ENCODE data around the gene TFDP1.

The TFDP1 gene

GRCh38 chr13:113651511-113652403 lies 67.2 kb downstream of the TFDP1 start:
- DNase-seq (ENCODE audit: low spot score): no peak

- DNase-seq (ENCODE audit: low spot score): no peak
Observed at GRCh38 chr13:113652404-113653263, 68.1 kb downstream of the TFDP1 start.

DNA sequence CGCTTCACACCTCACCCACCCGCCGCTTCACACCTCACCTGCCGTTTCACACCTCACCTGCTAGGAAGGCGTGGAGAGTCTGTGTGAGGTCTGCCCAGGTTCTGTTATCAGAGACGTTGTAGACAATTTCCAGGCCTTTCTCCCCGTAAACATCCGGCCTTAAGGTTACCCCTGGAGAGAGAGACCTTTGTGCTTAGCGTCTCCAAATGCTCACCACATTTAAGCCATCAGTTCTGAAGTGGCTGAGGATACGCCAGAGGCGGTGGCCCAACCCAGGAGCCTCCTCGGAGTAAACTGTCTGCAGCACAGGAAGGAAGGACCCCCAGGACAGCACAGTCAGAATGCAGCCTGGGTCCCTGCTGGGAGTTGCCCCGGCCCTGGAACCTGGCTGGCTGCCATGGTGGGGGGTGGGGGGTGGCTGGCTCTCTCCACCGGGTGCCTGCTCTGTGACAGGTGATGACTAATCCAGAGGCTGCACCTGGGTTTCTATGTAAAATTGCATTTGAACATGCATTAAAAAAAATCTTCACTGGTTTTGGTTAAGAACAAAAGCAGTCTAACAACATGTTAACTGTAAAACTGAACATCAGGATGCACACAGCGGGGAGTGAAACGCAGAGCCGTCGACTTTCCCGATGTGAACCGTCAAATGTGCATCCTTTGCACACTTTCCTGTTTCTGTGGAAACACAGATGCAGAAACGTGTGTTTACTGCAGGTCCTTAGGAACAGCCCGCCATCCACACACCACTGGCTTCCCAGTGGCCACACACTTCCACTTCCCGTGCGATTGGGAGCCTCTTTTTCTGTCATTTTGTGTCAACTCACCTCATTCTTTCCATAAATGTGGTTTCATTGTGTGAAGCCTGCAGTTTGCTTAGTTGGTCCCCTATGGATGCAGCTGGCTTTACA lies 69.0 kb downstream of the TFDP1 start:
- no peak for DNase-seq (ENCODE audit: low spot score)

- DNase-seq (ENCODE audit: low spot score): no peak
Observed at GRCh38 chr13:113654175-113654560, 69.6 kb downstream of the TFDP1 start.

GRCh38 chr13:113654591-113655345 lies 70.2 kb downstream of the TFDP1 start:
- no peak for DNase-seq (ENCODE audit: low spot score)

DNA sequence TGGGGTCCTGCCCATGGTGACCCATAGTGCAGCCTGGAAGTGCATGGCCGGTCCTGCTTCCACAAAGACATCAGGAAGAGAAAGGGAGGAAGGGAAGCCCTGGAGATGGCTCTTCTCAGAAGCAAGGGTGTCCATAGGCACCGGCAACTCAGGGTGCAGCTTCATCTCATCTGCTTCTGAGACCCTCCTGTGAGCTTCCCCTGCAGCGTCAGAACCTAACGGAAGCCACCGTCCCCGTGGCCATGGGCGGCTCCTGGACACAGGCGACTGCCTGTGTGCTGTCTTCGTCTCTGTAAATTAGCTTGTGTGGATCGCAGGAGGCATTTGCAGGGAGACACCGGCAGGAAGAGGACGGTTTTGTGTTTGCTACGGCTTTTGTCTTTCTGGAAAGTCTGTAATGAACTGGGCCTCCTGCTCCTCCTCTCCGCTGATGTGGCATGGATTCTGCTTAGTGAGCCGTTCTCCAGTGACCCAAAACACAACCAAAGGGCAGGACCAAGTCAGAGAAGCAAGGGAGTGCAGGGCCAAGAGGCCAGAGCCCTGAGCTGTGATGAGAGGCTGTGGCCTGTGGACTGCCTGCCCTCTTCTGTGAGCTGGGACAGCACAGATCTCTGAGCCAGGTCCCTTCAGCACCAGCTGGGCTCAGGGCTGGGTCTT lies 70.9 kb downstream of the TFDP1 start:
- DNase-seq (ENCODE audit: low spot score): no peak

- DNase-seq (ENCODE audit: low spot score): no peak
Observed at GRCh38 chr13:113656003-113656588, 71.5 kb downstream of the TFDP1 start.

GRCh38 chr13:113656831-113657671 lies 72.5 kb downstream of the TFDP1 start:
- DNase-seq (ENCODE audit: low spot score): no peak

- no peak for DNase-seq (ENCODE audit: low spot score)
Observed at GRCh38 chr13:113657851-113658741, 73.5 kb downstream of the TFDP1 start, which contains the start of gene ATP4B. Gene ATP4B, minus strand, starts transcription at chr13:113658198. Its CDS starts 54 bp downstream, at chr13:113658144.

DNA sequence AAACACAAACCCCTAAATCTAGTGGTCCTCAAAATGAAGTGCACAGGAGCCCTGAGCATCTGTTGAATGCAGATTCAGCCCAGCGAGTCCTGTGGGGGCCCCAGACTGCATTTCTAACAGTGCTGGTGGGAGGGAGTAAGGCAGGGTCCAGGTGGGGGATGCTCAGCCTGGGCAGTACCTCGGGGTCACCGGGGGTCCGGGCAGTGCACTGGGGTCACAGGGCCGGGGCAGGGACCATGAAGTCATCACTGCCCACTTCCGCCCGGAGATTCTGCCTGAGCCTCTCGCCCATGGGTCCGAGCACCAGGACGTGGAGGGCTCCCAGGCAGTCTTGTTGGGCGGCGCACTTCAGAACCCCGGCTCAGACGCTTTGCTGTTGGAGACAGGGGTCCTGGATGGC lies 74.3 kb downstream of the TFDP1 start:
- DNase-seq (ENCODE audit: low spot score): no peak

GRCh38 chr13:113659337-113659736 lies 74.8 kb downstream of the TFDP1 start:
- DNase-seq (ENCODE audit: low spot score): no peak

GRCh38 chr13:113660066-113660465 lies 75.5 kb downstream of the TFDP1 start:
- DNase-seq (ENCODE audit: low spot score): no peak

GRCh38 chr13:113661509-113661908 lies 77.0 kb downstream of the TFDP1 start:
- DNase-seq (ENCODE audit: low spot score): no peak

- no peak for DNase-seq (ENCODE audit: low spot score)
Observed at GRCh38 chr13:113663934-113664333, 79.4 kb downstream of the TFDP1 start.

DNA sequence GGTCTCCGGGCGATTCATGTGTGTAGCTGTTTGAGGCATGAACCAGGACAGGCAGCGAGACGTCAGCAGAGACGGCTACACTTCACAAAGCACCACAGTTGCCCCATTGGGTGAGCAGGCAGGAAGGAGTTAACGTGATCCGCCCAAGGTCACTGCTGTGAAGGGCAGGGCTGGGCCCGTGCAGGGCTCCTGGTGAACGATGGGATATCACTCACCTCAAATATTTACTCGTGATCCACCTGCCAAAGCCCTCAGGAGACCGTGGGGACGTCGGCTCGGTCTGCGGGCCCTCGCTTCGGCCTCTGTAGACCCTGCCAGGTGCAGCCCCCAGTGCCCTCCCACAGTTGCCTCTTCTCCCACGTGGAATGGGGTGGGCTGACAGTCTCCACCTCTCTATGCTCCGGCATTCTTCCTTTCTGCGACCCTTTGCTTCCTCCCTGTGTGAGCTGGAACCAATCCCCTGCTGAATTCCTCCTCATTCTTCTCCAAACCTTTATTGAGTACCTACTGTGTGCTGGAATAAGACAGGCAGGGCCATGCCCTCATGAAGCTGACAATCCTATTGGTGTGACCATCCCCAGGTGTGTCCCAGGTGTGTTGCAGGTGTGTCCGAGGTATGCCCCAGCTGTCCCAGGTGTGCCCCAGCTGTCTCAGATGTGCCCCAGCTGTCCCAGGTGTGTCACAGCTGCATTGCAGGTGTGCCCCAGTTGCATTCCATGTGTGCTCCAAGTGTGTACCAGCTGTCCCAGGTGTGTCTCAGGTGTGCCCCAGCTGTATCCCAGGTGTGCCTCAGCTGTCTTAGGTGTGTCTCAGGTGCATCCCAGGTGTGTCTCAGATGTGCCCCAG lies 80.4 kb downstream of the TFDP1 start:
- DNase-seq (ENCODE audit: low spot score): no peak

GRCh38 chr13:113665597-113666328 lies 81.2 kb downstream of the TFDP1 start:
- no peak for DNase-seq (ENCODE audit: low spot score)

DNA sequence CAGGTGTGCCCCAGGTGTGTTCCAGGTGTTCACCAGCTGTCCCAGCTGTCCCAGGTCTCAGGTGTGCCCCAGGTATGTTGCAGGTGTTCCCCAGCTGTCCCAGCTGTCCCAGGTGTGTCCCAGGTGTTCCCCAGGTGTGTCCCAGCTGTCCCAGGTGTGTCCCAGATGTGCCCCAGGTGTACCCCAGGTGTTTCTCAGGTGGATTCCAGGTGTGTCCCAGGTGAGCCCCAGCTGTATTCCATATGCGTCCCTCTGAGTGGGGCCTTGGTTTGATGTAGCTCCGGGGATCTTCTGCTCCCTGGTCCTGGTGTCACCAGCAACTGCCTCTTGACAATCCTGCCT lies 81.7 kb downstream of the TFDP1 start:
- no peak for DNase-seq (ENCODE audit: low spot score)

All from hepatic stellate cell (primary cell).